H9 (cell line): ENCODE results near the gene TRPM3. TPM values are rescaled to one million over a fixed set of nuclear protein-coding genes. Genes with fewer than 3 reads are reported as not detected.

Experiments used
- DNase-seq: peaks from one replicate; pipeline ENCODE4 v3.0.0-alpha.2; 2017
- H2AFZ ChIP-seq: one replicate; pipeline ENCODE4 v1.6.1; 2013; ENCODE audit warnings: mild to moderate bottlenecking, low read length, control low read depth, moderate library complexity
- H2AK5ac ChIP-seq: 2 replicates; pipeline ENCODE4 v1.6.1; 2013; ENCODE audit warnings: low read length, control low read depth, mixed read lengths; ENCODE audit not compliant: insufficient read length
- H2BK120ac ChIP-seq: one replicate; pipeline ENCODE4 v1.6.1; 2013; ENCODE audit warnings: low read depth, mild to moderate bottlenecking, low read length, control low read depth, inconsistent platforms; ENCODE audit not compliant: poor library complexity, severe bottlenecking
- H2BK12ac ChIP-seq: 2 replicates; pipeline ENCODE4 v1.6.1; 2013; ENCODE audit warnings: low read length, control low read depth, mixed read lengths, low read depth; ENCODE audit not compliant: insufficient read length
- H2BK15ac ChIP-seq: 2 replicates; pipeline ENCODE4 v1.6.1; 2013; ENCODE audit warnings: low read depth, low read length, control low read depth
- H2BK20ac ChIP-seq: one replicate; pipeline ENCODE4 v1.6.1; 2013; ENCODE audit warnings: low read depth, mild to moderate bottlenecking, low read length, control low read depth, inconsistent platforms; ENCODE audit not compliant: poor library complexity, severe bottlenecking
- H2BK5ac ChIP-seq: 2 replicates; pipeline ENCODE4 v1.6.1; 2013; ENCODE audit warnings: low read length, control low read depth, mixed read lengths; ENCODE audit not compliant: insufficient read length
- H3K14ac ChIP-seq: 2 replicates; pipeline ENCODE4 v1.6.1; 2013; ENCODE audit warnings: low read length, control low read depth; ENCODE audit not compliant: insufficient read depth
- H3K18ac ChIP-seq: 2 replicates; pipeline ENCODE4 v1.6.1; 2013; ENCODE audit warnings: low read depth, mild to moderate bottlenecking, mixed read lengths, low read length, control low read depth; ENCODE audit not compliant: insufficient read length
- H3K23ac ChIP-seq: 2 replicates; pipeline ENCODE4 v1.6.1; 2013; ENCODE audit warnings: low read length, control low read depth, mixed read lengths, low read depth; ENCODE audit not compliant: insufficient read length
- H3K23me2 ChIP-seq: 2 replicates; pipeline ENCODE4 v1.6.1; 2013; ENCODE audit warnings: low read depth, mild to moderate bottlenecking, mixed read lengths, low read length, control low read depth; ENCODE audit not compliant: insufficient read length, poor library complexity, severe bottlenecking
- H3K27ac ChIP-seq: 2 replicates; pipeline ENCODE4 v1.5.1; 2013; ENCODE audit warnings: low read length, control low read depth, mixed read lengths, low read depth; ENCODE audit not compliant: insufficient read length
- H3K27me3 ChIP-seq: 2 replicates; pipeline ENCODE4 v1.6.1; 2013; ENCODE audit warnings: low read length, control low read depth, inconsistent platforms; ENCODE audit not compliant: insufficient read depth
- H3K4ac ChIP-seq: 2 replicates; pipeline ENCODE4 v1.6.1; 2013; ENCODE audit warnings: low read depth, mild to moderate bottlenecking, control low read depth, inconsistent platforms, low read length, moderate library complexity
- H3K4me1 ChIP-seq: 2 replicates; pipeline ENCODE4 v1.6.1; 2013; ENCODE audit warnings: low read length, control low read depth, inconsistent platforms; ENCODE audit not compliant: insufficient read depth
- H3K4me2 ChIP-seq: 2 replicates; pipeline ENCODE4 v1.6.1; 2013; ENCODE audit warnings: low read length, control low read depth, mixed read lengths; ENCODE audit not compliant: insufficient read length, insufficient read depth
- H3K56ac ChIP-seq: 2 replicates; pipeline ENCODE4 v1.6.1; 2013; ENCODE audit warnings: low read depth, mild to moderate bottlenecking, mixed read lengths, low read length, control low read depth; ENCODE audit not compliant: insufficient read length
- H3K79me1 ChIP-seq: 2 replicates; pipeline ENCODE4 v1.6.1; 2013; ENCODE audit warnings: low read depth, mild to moderate bottlenecking, moderate library complexity, low read length, control low read depth, inconsistent platforms; ENCODE audit not compliant: insufficient read depth, poor library complexity, severe bottlenecking
- H3K79me2 ChIP-seq: 2 replicates; pipeline ENCODE4 v1.6.1; 2013; ENCODE audit warnings: low read length, control low read depth, inconsistent platforms; ENCODE audit not compliant: insufficient read depth
- H3K9ac ChIP-seq: 2 replicates; pipeline ENCODE4 v1.6.1; 2013; ENCODE audit warnings: low read length, control low read depth, mixed read lengths; ENCODE audit not compliant: insufficient read length; ENCODE audit errors: extremely low read depth
- H3K9me3 ChIP-seq: one replicate; pipeline ENCODE4 v1.6.1; 2013; ENCODE audit warnings: low read depth, low read length, inconsistent platforms; ENCODE audit not compliant: control insufficient read depth
- H3T11ph ChIP-seq: one replicate; pipeline ENCODE4 v1.6.1; 2013; ENCODE audit warnings: mild to moderate bottlenecking, low read length, control low read depth, inconsistent platforms
- H4K20me1 ChIP-seq: one replicate; pipeline ENCODE4 v1.6.1; 2013; ENCODE audit not compliant: control insufficient read depth, insufficient read length, insufficient read depth
- H4K5ac ChIP-seq: 2 replicates; pipeline ENCODE4 v1.6.1; 2013; ENCODE audit warnings: low read depth, mild to moderate bottlenecking, mixed read lengths, low read length, control low read depth; ENCODE audit not compliant: insufficient read length
- H4K8ac ChIP-seq: replicated peaks from 2 replicates; pipeline ENCODE4 v1.6.1; 2013; ENCODE audit warnings: low read length, control low read depth, mixed read lengths, low read depth; ENCODE audit not compliant: insufficient read length
- H4K91ac ChIP-seq: 2 replicates; pipeline ENCODE4 v1.6.1; 2013; ENCODE audit warnings: low read depth, mild to moderate bottlenecking, moderate library complexity, mixed read lengths, low read length, control low read depth; ENCODE audit not compliant: insufficient read length
- H3K27ac Mint-ChIP-seq, 3 experiments: 2 replicates in 2 of 3; 3 replicates in 1 of 3; pipeline ENCODE4 v1.8.0; 2020 to 2021; ENCODE audit warnings: mixed read lengths in 3 of 3, mild to moderate bottlenecking in 1 of 3, moderate library complexity in 1 of 3
- H3K27me3 Mint-ChIP-seq: 2 replicates; pipeline ENCODE4 v1.8.0; 2021; ENCODE audit warnings: low read depth, mild to moderate bottlenecking, moderate library complexity, mixed read lengths
- H3K36me3 Mint-ChIP-seq, 3 experiments: 2 replicates in 2 of 3; 3 replicates in 1 of 3; pipeline ENCODE4 v1.8.0; 2020 to 2021; ENCODE audit warnings: low read depth in 3 of 3, mixed read lengths in 3 of 3; ENCODE audit not compliant: insufficient read depth in 1 of 3
- H3K4me1 Mint-ChIP-seq, 2 experiments: 2 replicates each; pipeline ENCODE4 v1.8.0; 2020; ENCODE audit warnings: mixed read lengths in 2 of 2
- H3K4me3 Mint-ChIP-seq, 2 experiments: 2 replicates in 1 of 2; 3 replicates in 1 of 2; pipeline ENCODE4 v1.8.0; 2020 to 2021; ENCODE audit warnings: mild to moderate bottlenecking in 2 of 2, mixed read lengths in 2 of 2, moderate library complexity in 1 of 2
- H3K9me3 Mint-ChIP-seq, 2 experiments: 2 replicates in 1 of 2; 3 replicates in 1 of 2; pipeline ENCODE4 v1.8.0; 2020; ENCODE audit warnings: mild to moderate bottlenecking in 2 of 2, mixed read lengths in 2 of 2, moderate library complexity in 1 of 2
- CTCF ChIP-seq: fragments of 200-600 bp; sonication (generic); conservative IDR thresholded peaks from 3 replicates; pipeline ENCODE4 v1.8.0; 2021; ENCODE audit warnings: antibody characterized with exemption, mild to moderate bottlenecking
- total RNA-seq: library from RNA; stranded (reverse); gene quantifications from 2 replicates; pipeline ENCODE4 v1.2.1, GENCODE V29; 2021

TRPM3 gene
- total RNA-seq, 1 experiment from 2014 or later = 10.3 TPM

- H2BK12ac ChIP-seq = no peak overlapping the region
- no peaks in the 10 kb centered on the region for H3K79me1 ChIP-seq
- no peak overlapping the region for H3K27ac ChIP-seq
- H3K23ac ChIP-seq = no peak overlapping the region
- no peak overlapping the region for H3K27ac Mint-ChIP-seq
- H2BK15ac ChIP-seq = no peak overlapping the region
- no peak for TF ChIP-seq CTCF
- H3K4me1 ChIP-seq = no peaks in the 10 kb centered on the region
- H3K4ac ChIP-seq = no peak overlapping the region
- H2BK120ac ChIP-seq = no peak overlapping the region
- H3K4me2 ChIP-seq = no peak overlapping the region
- peaks cover 3 to 12% of the 10 kb centered on the region in 2 experiments for H3K4me1 Mint-ChIP-seq
- H4K8ac ChIP-seq = no peak overlapping the region
- no peak for DNase-seq
- no peak overlapping the region for H4K91ac ChIP-seq
- H3T11ph ChIP-seq = no peak overlapping the region
- H2BK20ac ChIP-seq = no peak overlapping the region
- H2AK5ac ChIP-seq = no peak overlapping the region
- H3K79me2 ChIP-seq = peaks cover 2% of the 10 kb centered on the region; the same call in 1 of the 2 replicates
- H4K5ac ChIP-seq = no peak overlapping the region
- H4K20me1 ChIP-seq = no peaks in the 10 kb centered on the region
- H3K4me3 Mint-ChIP-seq = no peak overlapping the region
- H2AFZ ChIP-seq = no peak overlapping the region
- H3K27me3 Mint-ChIP-seq = no peaks in the 10 kb centered on the region
- H3K9ac ChIP-seq = no peak overlapping the region
- no peak overlapping the region for H3K18ac ChIP-seq
- H2BK5ac ChIP-seq = no peak overlapping the region
- no peaks in the 10 kb centered on the region for H3K23me2 ChIP-seq
- H3K14ac ChIP-seq = no peak overlapping the region
- no peaks in the 10 kb centered on the region for H3K9me3 ChIP-seq
- peaks cover 0 to 8% (median 0%) of the 10 kb centered on the region in 3 experiments; a peak in 3 of 7 replicates for H3K36me3 Mint-ChIP-seq
- H3K27me3 ChIP-seq = no peaks in the 10 kb centered on the region
- no peak overlapping the region for H3K56ac ChIP-seq
- H3K9me3 Mint-ChIP-seq = peaks cover 0 to 2% of the 10 kb centered on the region in 2 experiments; a peak in 1 of 5 replicates
Observed at GRCh38 chr9:71097671-71098070, 23.8 kb downstream of the TRPM3 start.
